ENCODE measurements around the gene RPGRIP1L. TPM values are rescaled to one million over a fixed set of nuclear protein-coding genes. Genes with fewer than 3 reads are reported as not detected.

Gene RPGRIP1L
- total RNA-seq, 1 donor from 2014 or later, result 5.0 TPM

DNA sequence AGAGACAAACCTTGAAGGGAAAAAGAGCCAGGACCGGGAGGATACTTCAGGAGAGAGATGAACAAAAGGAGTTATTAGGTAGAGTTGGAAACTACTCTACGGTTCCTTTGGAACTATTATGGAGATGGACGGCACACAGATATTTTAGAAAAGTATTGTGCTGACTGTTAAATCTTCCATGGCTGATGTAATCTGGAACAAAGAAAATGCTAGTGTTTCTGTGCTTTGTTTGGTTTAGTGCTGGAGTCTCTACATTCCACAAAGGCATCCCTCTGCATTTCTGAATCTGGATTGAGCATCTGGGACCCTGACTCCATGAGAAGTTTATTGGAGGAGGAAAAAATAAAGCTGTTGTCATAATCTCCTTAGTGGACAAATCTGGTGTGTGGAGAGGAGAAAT lies 57.2 kb downstream of the RPGRIP1L start:
- TF ChIP-seq, protein P1, sequence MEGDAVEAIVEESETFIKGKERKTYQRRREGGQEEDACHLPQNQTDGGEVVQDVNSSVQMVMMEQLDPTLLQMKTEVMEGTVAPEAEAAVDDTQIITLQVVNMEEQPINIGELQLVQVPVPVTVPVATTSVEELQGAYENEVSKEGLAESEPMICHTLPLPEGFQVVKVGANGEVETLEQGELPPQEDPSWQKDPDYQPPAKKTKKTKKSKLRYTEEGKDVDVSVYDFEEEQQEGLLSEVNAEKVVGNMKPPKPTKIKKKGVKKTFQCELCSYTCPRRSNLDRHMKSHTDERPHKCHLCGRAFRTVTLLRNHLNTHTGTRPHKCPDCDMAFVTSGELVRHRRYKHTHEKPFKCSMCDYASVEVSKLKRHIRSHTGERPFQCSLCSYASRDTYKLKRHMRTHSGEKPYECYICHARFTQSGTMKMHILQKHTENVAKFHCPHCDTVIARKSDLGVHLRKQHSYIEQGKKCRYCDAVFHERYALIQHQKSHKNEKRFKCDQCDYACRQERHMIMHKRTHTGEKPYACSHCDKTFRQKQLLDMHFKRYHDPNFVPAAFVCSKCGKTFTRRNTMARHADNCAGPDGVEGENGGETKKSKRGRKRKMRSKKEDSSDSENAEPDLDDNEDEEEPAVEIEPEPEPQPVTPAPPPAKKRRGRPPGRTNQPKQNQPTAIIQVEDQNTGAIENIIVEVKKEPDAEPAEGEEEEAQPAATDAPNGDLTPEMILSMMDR (IDR thresholded peaks at IDR 0.05), result no peak
- ChIA-PET CTCF (no interaction called here), POLR2A (no interaction called here)
- Mint-ChIP-seq H3K4me1 (no peaks in the 10 kb centered on the region), H3K4me3 (no peak overlapping the region), H3K9me3 (peaks cover 19% of the 10 kb centered on the region), H3K27ac (no peak overlapping the region), H3K36me3 (ENCODE audit: low read depth) (peaks cover 28% of the 10 kb centered on the region), H3K27me3 (no peaks in the 10 kb centered on the region)
- intact Hi-C loops (cut with micrococcal nuclease), result no loop called here
- ATAC-seq (ENCODE audit: low read depth), result no peak
- no peak for DNase-seq

DNA sequence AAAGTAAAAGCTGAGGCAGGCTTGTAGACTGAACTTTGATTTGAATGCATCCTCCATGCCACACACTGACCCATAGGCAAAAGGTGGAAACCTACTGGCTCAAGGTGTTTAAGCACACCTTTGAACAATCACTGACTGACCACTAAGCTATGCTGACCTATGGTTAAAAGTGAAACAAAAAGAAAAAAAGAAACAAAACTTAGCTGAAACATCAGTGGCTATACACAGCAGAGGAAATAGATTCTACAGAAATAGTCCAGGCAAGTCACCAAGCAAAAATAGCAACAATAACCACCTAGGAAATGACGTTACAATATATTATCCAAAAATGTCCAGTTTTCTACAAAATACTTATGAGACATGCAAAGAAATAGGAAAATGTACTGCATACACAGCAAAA lies 60.2 kb downstream of the RPGRIP1L start:
- DNase-seq (no peak), ATAC-seq (ENCODE audit: low read depth) (no peak)
- Mint-ChIP-seq H3K36me3 (ENCODE audit: low read depth) (peaks cover 35% of the 10 kb centered on the region), H3K4me1 (no peaks in the 10 kb centered on the region), H3K27me3 (no peaks in the 10 kb centered on the region), H3K27ac (no peak overlapping the region), H3K4me3 (no peak overlapping the region), H3K9me3 (peaks cover 19% of the 10 kb centered on the region)
- intact Hi-C loops (cut with micrococcal nuclease), result no loop called here
- TF ChIP-seq, protein P1 (IDR thresholded peaks at IDR 0.05), result no peak
- CTCF ChIA-PET, result no interaction called here
- POLR2A ChIA-PET, result no interaction called here

DNA sequence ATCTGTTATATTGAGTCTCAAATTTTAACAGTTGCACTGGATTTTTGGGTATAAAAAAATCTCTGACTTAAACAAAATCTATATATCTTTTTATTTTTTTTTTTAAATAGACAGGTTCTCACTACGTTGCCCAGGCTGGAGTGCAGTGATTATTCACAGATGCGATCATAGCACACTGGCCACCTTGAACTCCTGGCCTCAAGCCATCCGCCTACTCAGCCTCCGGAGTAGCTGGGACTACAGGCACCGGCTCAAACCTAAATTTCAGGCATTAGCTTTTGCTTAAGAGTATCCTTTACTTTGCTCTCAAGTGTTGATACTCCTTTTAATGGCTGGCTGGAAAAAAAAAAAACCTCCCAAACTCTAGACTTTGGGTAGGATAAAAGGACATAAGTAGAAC lies 61.6 kb downstream of the RPGRIP1L start:
- no peak for DNase-seq
- no peak for ATAC-seq (ENCODE audit: low read depth)
- no peaks in the 10 kb centered on the region for H3K4me1 Mint-ChIP-seq
- intact Hi-C loops (cut with micrococcal nuclease), result no loop called here
- ChIA-PET CTCF (no interaction called here), POLR2A (no interaction called here)
- no peak overlapping the region for H3K27ac Mint-ChIP-seq
- no peaks in the 10 kb centered on the region for H3K27me3 Mint-ChIP-seq
- peaks cover 19% of the 10 kb centered on the region for H3K9me3 Mint-ChIP-seq
- H3K4me3 Mint-ChIP-seq, result no peak overlapping the region
- TF ChIP-seq, protein P1 (IDR thresholded peaks at IDR 0.05), result no peak
- H3K36me3 Mint-ChIP-seq (ENCODE audit: low read depth), result peaks cover 33% of the 10 kb centered on the region

DNA sequence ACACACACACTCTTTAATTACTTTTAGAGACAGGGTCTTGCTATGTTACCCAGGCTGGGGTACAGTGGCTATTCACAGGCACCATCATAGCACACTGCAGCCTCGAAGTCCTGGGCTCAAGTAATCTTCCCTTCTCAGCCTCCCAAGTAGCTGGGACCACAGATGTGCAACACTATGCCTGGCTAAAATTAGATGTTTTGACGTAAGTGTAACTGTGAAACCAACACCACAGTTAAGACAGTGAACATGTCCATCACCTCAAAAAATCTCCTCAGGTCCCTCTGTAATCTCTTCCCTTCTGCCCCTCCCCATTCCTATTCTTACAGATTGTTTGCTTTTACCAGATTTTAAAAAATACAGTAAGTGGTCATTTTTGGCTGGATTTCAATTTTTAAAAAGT lies 66.7 kb downstream of the RPGRIP1L start:
- ChIA-PET POLR2A (no interaction called here), CTCF (no interaction called here)
- H3K27me3 Mint-ChIP-seq, result no peaks in the 10 kb centered on the region
- no peak overlapping the region for H3K27ac Mint-ChIP-seq
- TF ChIP-seq, protein P1 (IDR thresholded peaks at IDR 0.05), result no peak
- DNase-seq (no peak), ATAC-seq (ENCODE audit: low read depth) (no peak)
- no peaks in the 10 kb centered on the region for H3K4me1 Mint-ChIP-seq
- intact Hi-C loops (cut with micrococcal nuclease), result no loop called here
- no peaks in the 10 kb centered on the region for H3K9me3 Mint-ChIP-seq
- peaks cover 7% of the 10 kb centered on the region for H3K36me3 Mint-ChIP-seq (ENCODE audit: low read depth)
- no peak overlapping the region for H3K4me3 Mint-ChIP-seq

DNA sequence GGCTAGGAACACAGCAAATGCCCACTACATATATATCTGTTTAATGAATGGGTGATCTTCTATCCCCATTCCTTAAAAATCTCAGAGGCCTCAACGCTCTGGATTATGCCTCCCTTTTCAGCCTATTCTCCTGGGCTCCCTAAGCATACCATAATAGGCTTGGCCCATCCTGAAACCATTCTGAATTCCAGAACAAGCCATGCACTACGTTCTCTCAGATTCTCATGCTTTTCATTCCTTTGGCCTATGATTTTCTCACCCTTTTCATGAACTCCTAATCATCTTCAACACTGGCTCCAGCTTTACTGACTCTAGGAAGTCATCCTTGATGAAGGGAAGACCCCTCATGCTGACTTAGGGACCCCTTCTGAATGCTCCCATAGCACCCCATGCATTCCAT lies 71.1 kb downstream of the RPGRIP1L start:
- H3K27ac Mint-ChIP-seq, result no peak overlapping the region
- ChIA-PET POLR2A (no interaction called here), CTCF (no interaction called here)
- no peak overlapping the region for H3K4me3 Mint-ChIP-seq
- H3K36me3 Mint-ChIP-seq (ENCODE audit: low read depth), result no peaks in the 10 kb centered on the region
- peaks cover 8% of the 10 kb centered on the region for H3K4me1 Mint-ChIP-seq
- H3K27me3 Mint-ChIP-seq, result no peaks in the 10 kb centered on the region
- ATAC-seq (ENCODE audit: low read depth), result no peak
- intact Hi-C loops (cut with micrococcal nuclease), result no loop called here
- TF ChIP-seq, protein P1 (IDR thresholded peaks at IDR 0.05), result no peak
- no peak for DNase-seq
- no peaks in the 10 kb centered on the region for H3K9me3 Mint-ChIP-seq
